ENCODE measurements around the gene MINK1.

Gene MINK1

GRCh38 chr17:4896332-4897197 lies 63.4 kb downstream of the MINK1 start:
- Histone ChIP-seq H3K27me3 (no peaks in the 10 kb centered on the region), H3K9me3 (no peaks in the 10 kb centered on the region), H3K4me3 (ENCODE audit: low read depth, low read length) (no peak overlapping the region), H3K36me3 (no peaks in the 10 kb centered on the region; the same call in 1 of the 2 replicates), H3K4me1 (no peaks in the 10 kb centered on the region)
- TF ChIP-seq CTCF (IDR thresholded peaks at IDR 0.05; ENCODE audit: low read depth, low read length), result no peak
- DNase-seq, result no peak

- Histone ChIP-seq H3K9me3 (no peaks in the 10 kb centered on the region), H3K27me3 (no peaks in the 10 kb centered on the region), H3K36me3 (no peaks in the 10 kb centered on the region; the same call in 1 of the 2 replicates), H3K4me3 (ENCODE audit: low read depth, low read length) (no peak overlapping the region), H3K4me1 (no peaks in the 10 kb centered on the region)
- no peak for TF ChIP-seq CTCF (IDR thresholded peaks at IDR 0.05; ENCODE audit: low read depth, low read length)
- no peak for DNase-seq
These were observed 64.1 kb downstream of the MINK1 start for GRCh38 chr17:4897198-4897687.

- Histone ChIP-seq H3K4me3 (ENCODE audit: low read depth, low read length) (no peak overlapping the region), H3K36me3 (no peaks in the 10 kb centered on the region; the same call in 1 of the 2 replicates), H3K27me3 (no peaks in the 10 kb centered on the region), H3K9me3 (no peaks in the 10 kb centered on the region), H3K4me1 (no peaks in the 10 kb centered on the region)
- no peak for DNase-seq
- no peak for TF ChIP-seq CTCF (IDR thresholded peaks at IDR 0.05; ENCODE audit: low read depth, low read length)
These were observed 64.6 kb downstream of the MINK1 start for GRCh38 chr17:4897785-4898184.

GRCh38 chr17:4898351-4898750 lies 65.2 kb downstream of the MINK1 start:
- H3K4me3 ChIP-seq (ENCODE audit: low read depth, low read length), result no peak overlapping the region
- H3K9me3 ChIP-seq, result no peaks in the 10 kb centered on the region
- no peaks in the 10 kb centered on the region for H3K27me3 ChIP-seq
- no peaks in the 10 kb centered on the region for H3K4me1 ChIP-seq
- no peaks in the 10 kb centered on the region; the same call in 1 of the 2 replicates for H3K36me3 ChIP-seq
- no peak for DNase-seq
- no peak for TF ChIP-seq CTCF (IDR thresholded peaks at IDR 0.05; ENCODE audit: low read depth, low read length)

GRCh38 chr17:4898927-4899326 lies 65.8 kb downstream of the MINK1 start:
- H3K9me3 ChIP-seq, result no peaks in the 10 kb centered on the region
- H3K4me1 ChIP-seq, result no peaks in the 10 kb centered on the region
- H3K36me3 ChIP-seq, result no peaks in the 10 kb centered on the region; the same call in 1 of the 2 replicates
- H3K4me3 ChIP-seq (ENCODE audit: low read depth, low read length), result no peak overlapping the region
- DNase-seq, result no peak
- no peaks in the 10 kb centered on the region for H3K27me3 ChIP-seq
- TF ChIP-seq CTCF (IDR thresholded peaks at IDR 0.05; ENCODE audit: low read depth, low read length), result no peak
